T-helper 2 cell treated with Interferon-gamma antibody and Interleukin-4, amounts not matched to agents 5 μg/mL and 100 μg/mL, for 36 hours (primary cell): Measurements from ENCODE around the gene MORN5.

Experiments used
- DNase-seq: peaks from one replicate; pipeline ENCODE4 v3.0.0; 2021; ENCODE audit warnings: low spot score
- H3K27ac Mint-ChIP-seq: one replicate; pipeline ENCODE4 v1.8.0; 2021; ENCODE audit warnings: mild to moderate bottlenecking, mixed read lengths
- H3K27me3 Mint-ChIP-seq: one replicate; pipeline ENCODE4 v1.8.0; 2021; ENCODE audit warnings: low read depth, mixed read lengths
- H3K36me3 Mint-ChIP-seq: one replicate; pipeline ENCODE4 v1.8.0; 2021; ENCODE audit warnings: low read depth, mixed read lengths
- H3K4me1 Mint-ChIP-seq: one replicate; pipeline ENCODE4 v1.8.0; 2021; ENCODE audit warnings: low read depth, mixed read lengths
- H3K4me3 Mint-ChIP-seq: one replicate; pipeline ENCODE4 v1.8.0; 2022; ENCODE audit warnings: mild to moderate bottlenecking, moderate library complexity, mixed read lengths
- H3K9me3 Mint-ChIP-seq: one replicate; pipeline ENCODE4 v1.8.0; 2021; ENCODE audit warnings: mixed read lengths

MORN5 gene

GRCh38 chr9:122120316-122121071 lies 39.2 kb upstream of the MORN5 start:
- Mint-ChIP-seq H3K36me3 (no peaks in the 10 kb centered on the region), H3K27ac (no peak overlapping the region), H3K27me3 (peaks cover 14% of the 10 kb centered on the region), H3K4me3 (no peak overlapping the region), H3K9me3 (no peaks in the 10 kb centered on the region), H3K4me1 (peaks cover 1% of the 10 kb centered on the region)
- DNase-seq: no peak

DNA sequence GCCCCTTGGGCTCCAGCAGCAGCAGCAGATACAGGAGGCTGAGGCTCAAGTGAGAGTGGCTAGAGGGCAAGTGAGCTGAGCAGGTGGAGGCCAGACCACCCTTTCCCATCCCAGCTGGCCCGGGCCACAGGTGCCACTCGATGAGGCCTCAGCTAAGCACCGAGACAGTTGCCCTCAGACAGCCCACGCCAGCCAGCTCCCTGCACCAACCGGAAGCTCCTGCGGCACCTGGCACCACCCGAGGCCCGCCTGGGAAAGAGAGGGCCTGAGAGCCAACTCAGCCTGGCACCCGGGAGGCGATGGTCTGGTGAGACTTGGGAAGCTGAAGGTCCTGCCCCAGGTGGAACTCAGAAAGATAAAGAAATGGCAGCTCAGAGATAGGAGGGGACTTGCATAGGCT lies 38.3 kb upstream of the MORN5 start:
- Mint-ChIP-seq H3K4me1 (peaks cover 5% of the 10 kb centered on the region), H3K4me3 (no peak overlapping the region), H3K27ac (no peak overlapping the region), H3K36me3 (no peaks in the 10 kb centered on the region), H3K9me3 (no peaks in the 10 kb centered on the region), H3K27me3 (peaks cover 20% of the 10 kb centered on the region)
- no peak for DNase-seq

DNA sequence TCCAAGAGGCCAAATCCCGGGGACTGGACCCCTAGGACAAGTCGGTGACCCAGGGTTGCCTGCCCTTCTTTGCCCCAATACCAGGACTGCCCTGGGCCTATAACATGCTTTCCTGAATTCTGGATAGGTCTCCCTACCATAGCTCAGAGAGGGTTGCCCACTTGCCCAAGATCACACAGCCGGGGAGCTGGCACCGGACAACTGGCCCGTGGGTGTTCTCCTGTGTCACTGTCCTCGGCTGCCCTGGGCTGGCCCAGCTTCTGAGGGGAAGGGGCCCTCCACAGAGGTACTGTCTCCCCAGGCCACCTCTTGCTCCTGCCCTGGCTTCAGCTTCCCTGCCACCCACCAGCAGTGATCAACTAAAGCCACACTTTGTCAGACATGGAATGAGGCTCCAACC lies 37.8 kb upstream of the MORN5 start:
- no peaks in the 10 kb centered on the region for H3K9me3 Mint-ChIP-seq
- no peak for DNase-seq
- peaks cover 8% of the 10 kb centered on the region for H3K4me1 Mint-ChIP-seq
- H3K4me3 Mint-ChIP-seq: no peak overlapping the region
- no peak overlapping the region for H3K27ac Mint-ChIP-seq
- peaks cover 24% of the 10 kb centered on the region for H3K27me3 Mint-ChIP-seq
- no peaks in the 10 kb centered on the region for H3K36me3 Mint-ChIP-seq

GRCh38 chr9:122122468-122122867 lies 37.2 kb upstream of the MORN5 start:
- Mint-ChIP-seq H3K9me3 (no peaks in the 10 kb centered on the region), H3K27me3 (peaks cover 28% of the 10 kb centered on the region), H3K4me1 (peaks cover 8% of the 10 kb centered on the region), H3K4me3 (no peak overlapping the region), H3K36me3 (no peaks in the 10 kb centered on the region), H3K27ac (no peak overlapping the region)
- no peak for DNase-seq

GRCh38 chr9:122122903-122123632 lies 36.6 kb upstream of the MORN5 start:
- H3K27ac Mint-ChIP-seq: no peak overlapping the region
- DNase-seq: peak; percentile 60
- peaks cover 8% of the 10 kb centered on the region for H3K4me1 Mint-ChIP-seq

GRCh38 chr9:122124048-122124447 lies 35.7 kb upstream of the MORN5 start:
- peaks cover 8% of the 10 kb centered on the region for H3K4me1 Mint-ChIP-seq
- DNase-seq: no peak
- no peaks in the 10 kb centered on the region for H3K9me3 Mint-ChIP-seq
- no peak overlapping the region for H3K4me3 Mint-ChIP-seq
- H3K36me3 Mint-ChIP-seq: no peaks in the 10 kb centered on the region
- H3K27ac Mint-ChIP-seq: no peak overlapping the region
- peaks cover 32% of the 10 kb centered on the region for H3K27me3 Mint-ChIP-seq

More at GRCh38 chr9:122122903-122123632, 36.6 kb upstream of the MORN5 start:
- no peaks in the 10 kb centered on the region for H3K36me3 Mint-ChIP-seq
- H3K9me3 Mint-ChIP-seq: no peaks in the 10 kb centered on the region
- H3K4me3 Mint-ChIP-seq: no peak overlapping the region
- H3K27me3 Mint-ChIP-seq: peaks cover 32% of the 10 kb centered on the region

- no peaks in the 10 kb centered on the region for H3K36me3 Mint-ChIP-seq
- no peak overlapping the region for H3K27ac Mint-ChIP-seq
- peaks cover 8% of the 10 kb centered on the region for H3K4me1 Mint-ChIP-seq
- H3K4me3 Mint-ChIP-seq: no peak overlapping the region
- H3K9me3 Mint-ChIP-seq: no peaks in the 10 kb centered on the region
- no peak for DNase-seq
- H3K27me3 Mint-ChIP-seq: peaks cover 37% of the 10 kb centered on the region
These were observed 35.2 kb upstream of the MORN5 start for GRCh38 chr9:122124528-122124927.

GRCh38 chr9:122125158-122125508 lies 34.6 kb upstream of the MORN5 start:
- H3K36me3 Mint-ChIP-seq: no peaks in the 10 kb centered on the region
- peak overlapping the region; percentile 9 for H3K4me3 Mint-ChIP-seq
- H3K27ac Mint-ChIP-seq: no peak overlapping the region

GRCh38 chr9:122125509-122126330 lies 34.0 kb upstream of the MORN5 start:
- DNase-seq: no peak
- H3K4me3 Mint-ChIP-seq: peak overlapping the region; percentile 64
- H3K36me3 Mint-ChIP-seq: no peaks in the 10 kb centered on the region
- H3K27ac Mint-ChIP-seq: no peak overlapping the region
- no peaks in the 10 kb centered on the region for H3K9me3 Mint-ChIP-seq
- H3K4me1 Mint-ChIP-seq: peaks cover 8% of the 10 kb centered on the region
- H3K27me3 Mint-ChIP-seq: peaks cover 39% of the 10 kb centered on the region

More at GRCh38 chr9:122125158-122125508, 34.6 kb upstream of the MORN5 start:
- Mint-ChIP-seq H3K4me1 (peaks cover 8% of the 10 kb centered on the region), H3K9me3 (no peaks in the 10 kb centered on the region), H3K27me3 (peaks cover 37% of the 10 kb centered on the region)
- DNase-seq: peak; percentile 65

DNA sequence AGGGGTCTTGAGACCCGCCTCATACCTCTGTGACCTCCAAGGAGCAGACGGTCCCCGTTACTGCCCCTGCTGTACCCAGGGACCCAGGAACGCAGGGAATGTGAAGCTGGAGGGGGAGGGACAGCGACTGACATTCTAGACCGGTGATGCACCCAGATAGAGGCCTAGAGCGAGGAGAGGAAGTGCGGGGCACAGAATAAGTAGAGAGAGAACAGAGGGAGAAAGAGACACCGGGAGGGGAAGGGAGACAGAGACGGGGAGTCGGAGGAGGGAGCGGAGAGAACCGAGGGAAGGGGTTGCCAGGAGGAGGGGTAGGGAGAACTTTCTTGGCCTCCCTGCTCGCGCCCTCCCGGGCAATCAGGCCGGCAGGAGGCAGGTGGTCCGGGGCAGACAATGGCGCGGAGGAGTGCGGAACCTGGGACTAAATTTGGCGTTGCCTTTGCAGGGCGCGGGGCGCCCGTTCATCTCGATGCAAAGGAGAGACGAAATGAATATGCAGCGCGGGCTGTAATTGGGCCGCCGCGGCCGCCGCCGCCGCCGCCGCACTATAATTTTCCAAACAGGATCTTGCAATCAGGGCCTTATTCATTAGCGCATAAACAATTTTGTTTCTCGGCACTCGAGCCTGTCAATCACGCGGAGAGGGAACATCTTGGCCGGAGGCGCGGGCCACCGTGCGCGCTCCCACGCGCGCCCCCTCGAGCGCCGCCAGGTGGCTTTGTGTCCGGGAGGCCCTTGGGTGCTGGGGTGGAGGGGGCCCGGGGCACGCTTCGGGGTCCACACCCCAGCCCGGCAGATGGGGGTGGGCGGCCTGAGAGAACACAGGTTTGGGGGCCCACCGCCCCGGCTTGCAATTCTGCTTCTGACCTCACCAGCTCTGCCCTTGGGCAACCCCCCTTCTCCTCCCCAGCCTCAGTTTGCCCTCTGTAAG lies 33.1 kb upstream of the MORN5 start:
- H3K4me1 Mint-ChIP-seq: peaks cover 8% of the 10 kb centered on the region
- no peak overlapping the region for H3K27ac Mint-ChIP-seq

GRCh38 chr9:122127396-122127798 lies 32.3 kb upstream of the MORN5 start:
- peaks cover 45% of the 10 kb centered on the region for H3K27me3 Mint-ChIP-seq
- H3K4me3 Mint-ChIP-seq: no peak overlapping the region
- DNase-seq: no peak
- no peak overlapping the region for H3K27ac Mint-ChIP-seq
- no peaks in the 10 kb centered on the region for H3K36me3 Mint-ChIP-seq
- H3K4me1 Mint-ChIP-seq: peaks cover 8% of the 10 kb centered on the region
- no peaks in the 10 kb centered on the region for H3K9me3 Mint-ChIP-seq

More for the DNA sequence above, 33.1 kb upstream of the MORN5 start:
- H3K36me3 Mint-ChIP-seq: no peaks in the 10 kb centered on the region
- peaks cover 45% of the 10 kb centered on the region for H3K27me3 Mint-ChIP-seq
- H3K4me3 Mint-ChIP-seq: peak overlapping the region; percentile 64
- H3K9me3 Mint-ChIP-seq: no peaks in the 10 kb centered on the region
- no peak for DNase-seq

DNA sequence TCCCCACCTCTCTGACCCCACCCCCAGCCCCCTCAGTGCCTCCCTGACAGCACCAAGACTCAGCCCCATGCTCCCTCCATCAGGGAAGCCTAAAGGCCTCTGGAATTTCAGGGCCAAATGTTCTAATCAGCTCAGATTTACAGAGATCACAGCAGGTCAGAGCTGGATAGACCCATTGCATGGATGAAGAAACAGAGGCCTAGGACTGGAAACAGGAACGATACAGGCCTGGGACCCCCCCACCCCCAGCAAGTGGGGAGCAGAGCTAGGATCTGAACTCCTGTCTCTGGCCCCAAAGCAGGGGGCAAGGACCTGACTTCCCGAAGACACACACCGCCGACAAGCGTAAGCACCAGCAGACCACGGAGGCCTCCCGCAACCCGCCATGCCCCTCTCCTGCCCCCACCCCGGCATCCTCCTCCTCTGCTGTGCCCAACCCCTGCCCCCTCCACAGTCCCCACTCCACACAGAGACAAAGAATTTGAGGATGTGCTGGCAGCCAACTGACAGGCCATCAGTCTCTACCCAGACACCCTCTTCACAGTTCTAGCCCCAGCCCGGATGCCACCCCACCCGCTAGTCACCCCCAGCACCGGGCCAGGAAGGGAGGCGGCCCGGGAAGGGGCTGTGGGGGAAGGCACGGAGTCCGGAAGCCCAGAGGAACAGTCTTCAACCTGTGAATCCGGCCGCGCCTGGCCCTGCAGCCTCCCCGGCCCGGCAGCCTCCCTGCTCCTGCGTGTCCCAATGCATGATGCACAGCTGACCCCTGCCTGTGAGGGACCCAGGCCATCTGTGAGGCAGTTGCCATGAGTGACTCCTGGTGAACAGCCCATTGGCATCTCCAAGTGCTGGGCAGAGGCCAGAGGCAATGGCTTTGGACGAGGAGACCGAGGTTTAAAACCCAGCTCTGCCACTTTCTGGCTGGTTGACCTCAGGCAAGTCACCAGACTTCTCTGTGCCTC lies 31.4 kb upstream of the MORN5 start:
- peaks cover 8% of the 10 kb centered on the region for H3K4me1 Mint-ChIP-seq
- peaks cover 45% of the 10 kb centered on the region for H3K27me3 Mint-ChIP-seq
- no peak overlapping the region for H3K4me3 Mint-ChIP-seq
- H3K36me3 Mint-ChIP-seq: no peaks in the 10 kb centered on the region
- no peak overlapping the region for H3K27ac Mint-ChIP-seq
- DNase-seq: no peak
- H3K9me3 Mint-ChIP-seq: no peaks in the 10 kb centered on the region
